SK-N-SH treated with all-trans-retinoic acid at 6 μM for 48 hours (cell line): Measurements from ENCODE around the gene TMUB1.
A peak's percentile ranks its signal among the peaks of the same experiment; 100 is the strongest.

ENCODE experiments used
- ATAC-seq: fragments of 200-7000 bp; cut with Tn5 transposase; 3 replicates; pipeline ENCODE4 v1.9.1; 2020; ENCODE audit warnings: mild to moderate bottlenecking, moderate library complexity
- BACH2 ChIP-seq: fragments of 250-450 bp; sonication (Bioruptor Pico); IDR thresholded peaks from 2 replicates; pipeline ENCODE4 v1.9.0; 2021; ENCODE audit warnings: mild to moderate bottlenecking, borderline replicate concordance
- CSDC2 ChIP-seq: fragments of 250-450 bp; sonication (Bioruptor Pico); IDR thresholded peaks from 2 replicates; pipeline ENCODE4 v1.5.0; 2020; ENCODE audit warnings: mild to moderate bottlenecking, moderate library complexity
- CSRNP3 ChIP-seq: fragments of 250-450 bp; sonication (Bioruptor Pico); IDR thresholded peaks from 2 replicates; pipeline ENCODE4 v1.5.1; 2021; ENCODE audit warnings: mild to moderate bottlenecking, moderate library complexity
- ESRRG ChIP-seq: fragments of 250-450 bp; sonication (Bioruptor Pico); IDR thresholded peaks from 2 replicates; pipeline ENCODE4 v1.6.1; 2021; ENCODE audit warnings: mild to moderate bottlenecking
- GLIS3 ChIP-seq: fragments of 250-450 bp; sonication (Bioruptor Pico); IDR thresholded peaks from 2 replicates; pipeline ENCODE4 v1.5.0; 2020; ENCODE audit warnings: mild to moderate bottlenecking, moderate library complexity
- ISL1 ChIP-seq: fragments of 250-450 bp; sonication (Bioruptor Pico); IDR thresholded peaks from 2 replicates; pipeline ENCODE4 v2.1.2; 2022; ENCODE audit warnings: mild to moderate bottlenecking, moderate library complexity
- OSR1 ChIP-seq: fragments of 250-450 bp; sonication (Bioruptor Pico); IDR thresholded peaks from 2 replicates; pipeline ENCODE4 v1.8.0; 2022; ENCODE audit warnings: moderate library complexity, mild to moderate bottlenecking, inconsistent platforms
- PATZ1 ChIP-seq: fragments of 250-450 bp; sonication (Bioruptor Pico); IDR thresholded peaks from 2 replicates; pipeline ENCODE4 v1.8.0; 2020; ENCODE audit warnings: mild to moderate bottlenecking, moderate library complexity, borderline replicate concordance
- POU6F1 ChIP-seq: fragments of 250-450 bp; sonication (Bioruptor Pico); IDR thresholded peaks from 2 replicates; pipeline ENCODE4 v1.8.0; 2021; ENCODE audit warnings: low read depth, mild to moderate bottlenecking, moderate library complexity, borderline replicate concordance
- PPARA ChIP-seq: fragments of 250-450 bp; sonication (Bioruptor Pico); IDR thresholded peaks from 2 replicates; pipeline ENCODE4 v1.5.0; 2020; ENCODE audit warnings: mild to moderate bottlenecking, borderline replicate concordance
- RARB ChIP-seq: fragments of 250-450 bp; sonication (Bioruptor Pico); IDR thresholded peaks from 2 replicates; pipeline ENCODE4 v1.8.0; 2021; ENCODE audit warnings: mild to moderate bottlenecking, moderate library complexity
- SNAI2 ChIP-seq: fragments of 250-450 bp; sonication (Bioruptor Pico); IDR thresholded peaks from 2 replicates; pipeline ENCODE4 v1.5.0; 2020; ENCODE audit warnings: mild to moderate bottlenecking, moderate library complexity
- TCF4 ChIP-seq: fragments of 250-450 bp; sonication (Bioruptor Pico); IDR thresholded peaks from 2 replicates; pipeline ENCODE4 v1.8.0; 2021; ENCODE audit warnings: mild to moderate bottlenecking, moderate library complexity, borderline replicate concordance
- TSHZ2 ChIP-seq: fragments of 250-450 bp; sonication (Bioruptor Pico); IDR thresholded peaks from 2 replicates; pipeline ENCODE4 v1.5.0; 2020; ENCODE audit warnings: mild to moderate bottlenecking, moderate library complexity
- ZC3H10 ChIP-seq: fragments of 250-450 bp; sonication (Bioruptor Pico); IDR thresholded peaks from 2 replicates; pipeline ENCODE4 v1.5.1; 2021; ENCODE audit warnings: mild to moderate bottlenecking, moderate library complexity
- ZFP3 ChIP-seq: fragments of 250-450 bp; sonication (Bioruptor Pico); IDR thresholded peaks from 2 replicates; pipeline ENCODE4 v1.5.0; 2020; ENCODE audit warnings: mild to moderate bottlenecking, moderate library complexity
- ZFP30 ChIP-seq: fragments of 450-650 bp; formaldehyde crosslinking; IDR thresholded peaks from 2 replicates; pipeline ENCODE4 v1.5.0; 2022; ENCODE audit warnings: mild to moderate bottlenecking, moderate library complexity
- ZNF565 ChIP-seq: fragments of 450-650 bp; formaldehyde crosslinking; conservative IDR thresholded peaks from 2 replicates; pipeline ENCODE4 v1.5.0; 2020; ENCODE audit warnings: low read depth, mild to moderate bottlenecking, moderate library complexity

TMUB1 gene

GRCh38 chr7:151060416-151061212 lies 22.7 kb downstream of the TMUB1 start:
- TF ChIP-seq OSR1 (CRISPR knock-in tag) (no peak), ISL1 (no peak), TSHZ2 (no peak), ZFP3 (peak; percentile 91), PATZ1 (CRISPR knock-in tag) (peak; percentile 89; the same call in 1 of the 2 replicates), BACH2 (CRISPR knock-in tag) (no peak)
- ATAC-seq: peak; percentile 0; the same call in 2 of the 3 replicates

- ATAC-seq: peak; percentile 2; the same call in 2 of the 3 replicates
- TF ChIP-seq ISL1 (no peak), ZNF565 (no peak), CSRNP3 (CRISPR knock-in tag) (no peak), TSHZ2 (no peak), ZFP30 (CRISPR knock-in tag) (no peak), GLIS3 (CRISPR knock-in tag) (no peak), PATZ1 (CRISPR knock-in tag) (no peak), ESRRG (CRISPR knock-in tag) (no peak), TCF4 (CRISPR knock-in tag) (no peak)
- TF ChIP-seq, all 23 proteins: peak for 0
Measured at GRCh38 chr7:151060113-151060415, 23.2 kb downstream of the TMUB1 start.

- peak; percentile 12 for ATAC-seq
- TF ChIP-seq ESRRG (CRISPR knock-in tag) (no peak), TSHZ2 (peak; percentile 40; the same call in 1 of the 2 replicates), ZFP30 (CRISPR knock-in tag) (no peak), POU6F1 (CRISPR knock-in tag) (no peak), ZC3H10 (CRISPR knock-in tag) (no peak), SNAI2 (CRISPR knock-in tag) (peak; percentile 81; the same call in 1 of the 2 replicates), PPARA (CRISPR knock-in tag) (no peak), CSDC2 (CRISPR knock-in tag) (no peak), RARB (CRISPR knock-in tag) (no peak)
Measured at GRCh38 chr7:151059367-151060112, 23.8 kb downstream of the TMUB1 start, which contains the start of gene SLC4A2. Gene SLC4A2 (plus strand): TSS chr7:151059589. CDS start chr7:151061988, 2,399 bp downstream.
